ENCODE measurements around the gene CENPN.

CENPN gene

DNA sequence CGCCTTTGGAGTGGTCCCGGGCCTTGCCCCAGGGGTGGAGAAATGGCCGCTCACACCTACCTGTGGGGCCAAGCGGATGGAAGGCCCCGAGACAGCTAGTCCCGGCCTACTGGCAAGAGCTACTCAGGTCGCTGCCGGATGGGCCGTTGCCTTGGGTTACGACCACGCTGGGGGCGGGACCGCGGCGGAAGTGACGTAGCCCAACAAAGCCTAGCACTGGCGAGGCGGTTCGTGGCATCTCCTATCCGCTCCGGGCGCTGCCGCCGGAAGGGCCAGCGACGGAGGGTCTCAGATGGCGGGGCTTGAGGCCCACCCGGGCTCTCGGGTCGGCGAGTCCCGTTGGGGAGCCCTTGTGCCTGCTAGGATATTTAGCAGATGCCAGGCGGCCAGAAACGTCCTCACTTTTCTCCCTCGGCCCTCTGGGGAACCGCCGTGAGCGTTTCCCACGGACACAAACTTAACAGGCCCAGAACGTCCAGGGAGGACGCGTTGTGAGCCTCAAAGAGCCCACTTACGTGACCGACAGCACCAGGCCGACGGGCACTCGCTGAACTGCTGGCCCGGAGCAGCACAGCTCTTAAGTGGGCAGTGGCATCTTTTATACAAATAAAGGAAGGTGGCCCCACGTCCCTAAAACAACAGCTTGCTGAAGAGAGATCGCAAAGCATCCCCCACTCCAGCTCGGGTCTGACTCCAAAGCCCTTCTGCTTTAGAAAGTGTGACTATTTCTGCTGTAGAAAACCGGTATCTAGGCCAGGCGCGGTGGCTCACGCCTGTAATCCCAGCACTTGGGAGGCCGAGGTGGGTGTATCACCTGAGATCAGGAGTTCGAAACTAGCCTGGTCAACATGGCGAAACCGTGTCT is 70.3 kb downstream of the CENPN start, which contains the start of gene C16orf46:
Gene C16orf46, minus strand, starts transcription at position 163 of the 865 bp plus-strand sequence. CDS start 13,283 bp downstream, outside the sequence.
- DNase-seq (ENCODE audit: low spot score) = peak; percentile 95

GRCh38 chr16:81080233-81080632 is 73.2 kb downstream of the CENPN start:
- DNase-seq (ENCODE audit: low spot score) = peak; percentile 24

DNA sequence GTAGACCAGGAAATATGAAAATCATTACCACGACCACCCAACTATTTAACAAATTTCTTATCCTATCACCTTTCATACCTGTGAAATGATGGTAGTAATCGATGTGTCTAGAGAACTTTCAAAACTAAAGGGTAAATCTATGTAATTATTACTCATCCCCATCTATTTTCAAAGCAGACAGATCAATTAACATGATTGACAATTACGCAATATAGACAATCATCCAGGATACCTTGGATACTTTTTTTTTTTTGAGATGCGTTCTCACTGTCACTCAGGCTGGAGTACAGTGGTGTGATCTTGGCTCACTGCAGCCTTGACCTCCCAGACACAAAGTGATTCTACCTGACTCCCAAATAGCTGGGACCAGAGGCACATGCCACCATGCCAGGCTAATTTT is 74.0 kb downstream of the CENPN start:
- no peak for DNase-seq (ENCODE audit: low spot score)

Measured in pons (tissue), 1 donor.